ENCODE data around the gene FAM168A. TPM values are rescaled to one million over a fixed set of nuclear protein-coding genes. Genes with fewer than 3 reads are reported as not detected.

The FAM168A gene
- total RNA-seq, 2 experiments from 2014 or later, result 22.2 to 24.0 TPM

DNA sequence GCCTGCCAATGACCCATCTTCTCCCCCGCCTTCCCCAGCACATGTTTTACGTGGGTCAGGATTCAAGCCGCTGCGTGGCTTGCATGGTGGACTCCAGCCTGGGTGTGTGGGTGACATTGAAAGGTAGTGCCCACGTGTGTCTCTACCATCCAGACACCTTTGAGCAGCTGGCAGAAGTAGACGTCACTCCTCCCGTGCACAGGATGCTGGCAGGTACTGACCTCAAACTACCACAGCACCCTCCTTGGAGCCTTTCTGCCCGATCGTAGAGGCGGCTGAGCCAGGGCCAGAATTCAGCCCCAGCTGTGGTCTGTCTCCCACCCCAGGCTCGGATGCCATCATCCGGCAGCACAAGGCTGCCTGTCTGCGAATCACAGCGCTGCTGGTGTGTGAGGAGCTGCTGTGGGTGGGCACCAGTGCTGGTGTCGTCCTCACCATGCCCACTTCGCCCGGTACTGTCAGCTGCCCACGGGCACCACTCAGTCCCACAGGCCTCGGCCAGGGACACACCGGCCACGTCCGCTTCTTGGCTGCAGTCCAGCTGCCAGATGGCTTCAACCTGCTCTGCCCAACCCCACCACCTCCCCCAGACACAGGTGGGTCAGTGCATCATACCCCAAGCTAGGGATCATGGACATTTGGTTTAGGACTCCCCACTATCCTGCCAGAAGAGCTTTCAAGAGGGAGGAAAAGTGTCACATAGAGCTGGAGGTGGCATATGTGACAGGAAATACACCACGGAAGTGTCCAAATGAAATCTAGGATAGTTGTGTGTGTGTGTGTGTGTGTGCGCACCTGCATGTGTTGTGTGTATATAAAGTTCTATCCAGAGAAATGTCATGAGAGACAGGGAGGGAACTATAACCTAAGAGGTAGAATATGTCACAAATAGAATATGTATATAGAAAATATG, 232.3 kb downstream of the FAM168A start:
- POLR2A ChIA-PET, result interaction anchor here (1.2 to 2.8 kb wide), 5 partner anchors 9 to 20 kb away, joined by 6 to 13 read pairs (median 8); no protein-coding TSS in a partner anchor

DNA sequence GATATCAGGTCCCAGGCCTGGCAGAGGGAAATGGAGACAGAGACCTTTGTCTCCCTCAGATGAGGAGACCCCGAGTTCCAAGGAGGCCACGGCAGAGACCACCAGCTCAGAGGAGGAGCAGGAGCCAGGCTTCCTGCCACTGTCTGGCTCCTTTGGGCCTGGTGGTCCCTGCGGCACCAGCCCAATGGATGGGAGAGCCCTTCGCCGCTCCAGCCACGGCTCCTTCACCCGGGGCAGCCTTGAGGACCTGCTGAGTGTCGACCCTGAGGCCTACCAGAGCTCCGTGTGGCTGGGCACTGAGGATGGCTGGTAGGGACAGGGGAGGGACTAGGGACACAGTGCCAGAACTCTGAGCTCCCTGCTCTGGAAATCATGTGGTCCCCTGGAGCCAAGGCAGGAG, 234.8 kb downstream of the FAM168A start:
- H3K4me3 Mint-ChIP-seq, result no peak overlapping the region
- no peaks in the 10 kb centered on the region for H3K9me3 Mint-ChIP-seq
- CTCF ChIA-PET, result interaction anchor here (12.4 kb wide), 1 partner anchor 11 kb away, joined by 139 read pairs; no protein-coding TSS in a partner anchor
- DNase-seq, result no peak
- H3K27ac Mint-ChIP-seq, result no peak overlapping the region
- peaks cover 4% of the 10 kb centered on the region for H3K36me3 Mint-ChIP-seq (ENCODE audit: low read depth)
- H3K4me1 Mint-ChIP-seq, result peaks cover 23% of the 10 kb centered on the region
- POLR2A ChIA-PET, result interaction anchor here (0.7 to 1.9 kb wide), 2 partner anchors 9 to 14 kb away, joined by 3 to 7 read pairs; no protein-coding TSS in a partner anchor
- no peaks in the 10 kb centered on the region for H3K27me3 Mint-ChIP-seq

More for the DNA sequence above, 232.3 kb downstream of the FAM168A start:
- no peak for DNase-seq
- Mint-ChIP-seq H3K4me3 (peak overlapping the region; percentile 59), H3K4me1 (peaks cover 23% of the 10 kb centered on the region), H3K27me3 (no peaks in the 10 kb centered on the region), H3K36me3 (ENCODE audit: low read depth) (peaks cover 4% of the 10 kb centered on the region), H3K9me3 (no peaks in the 10 kb centered on the region), H3K27ac (peak overlapping the region; percentile 86)
- CTCF ChIA-PET, result interaction anchor here (1.6 to 12.4 kb wide), 2 partner anchors 9 to 14 kb away, joined by 6 to 139 read pairs; no protein-coding TSS in a partner anchor

- peaks cover 4% of the 10 kb centered on the region for H3K36me3 Mint-ChIP-seq (ENCODE audit: low read depth)
- no peak overlapping the region for H3K4me3 Mint-ChIP-seq
- CTCF ChIA-PET, result interaction anchor here (12.4 kb wide), 1 partner anchor 10 kb away, joined by 139 read pairs; no protein-coding TSS in a partner anchor
- POLR2A ChIA-PET, result interaction anchor here (1.9 kb wide), 1 partner anchor 15 kb away, joined by 7 read pairs; no protein-coding TSS in a partner anchor
- DNase-seq, result no peak
- peaks cover 16% of the 10 kb centered on the region for H3K4me1 Mint-ChIP-seq
- H3K27ac Mint-ChIP-seq, result no peak overlapping the region
- H3K27me3 Mint-ChIP-seq, result no peaks in the 10 kb centered on the region
- no peaks in the 10 kb centered on the region for H3K9me3 Mint-ChIP-seq
Observed at GRCh38 chr11:73361953-73362776, 235.7 kb downstream of the FAM168A start.

- ChIA-PET POLR2A (interaction anchor here (1.0 to 1.5 kb wide), 4 partner anchors 9 to 22 kb away, joined by 3 to 5 read pairs (median 4); no protein-coding TSS in a partner anchor), CTCF (interaction anchor here (0.6 to 12.4 kb wide), 7 partner anchors 9 to 689 kb away, joined by 3 to 139 read pairs (median 3); no protein-coding TSS in a partner anchor)
- no peak overlapping the region for H3K4me3 Mint-ChIP-seq
- H3K9me3 Mint-ChIP-seq, result no peaks in the 10 kb centered on the region
- peaks cover 3% of the 10 kb centered on the region for H3K4me1 Mint-ChIP-seq
- no peaks in the 10 kb centered on the region for H3K27me3 Mint-ChIP-seq
- H3K27ac Mint-ChIP-seq, result no peak overlapping the region
- H3K36me3 Mint-ChIP-seq (ENCODE audit: low read depth), result no peaks in the 10 kb centered on the region
- no peak for DNase-seq
Observed at GRCh38 chr11:73360743-73361369, 237.1 kb downstream of the FAM168A start.

DNA sequence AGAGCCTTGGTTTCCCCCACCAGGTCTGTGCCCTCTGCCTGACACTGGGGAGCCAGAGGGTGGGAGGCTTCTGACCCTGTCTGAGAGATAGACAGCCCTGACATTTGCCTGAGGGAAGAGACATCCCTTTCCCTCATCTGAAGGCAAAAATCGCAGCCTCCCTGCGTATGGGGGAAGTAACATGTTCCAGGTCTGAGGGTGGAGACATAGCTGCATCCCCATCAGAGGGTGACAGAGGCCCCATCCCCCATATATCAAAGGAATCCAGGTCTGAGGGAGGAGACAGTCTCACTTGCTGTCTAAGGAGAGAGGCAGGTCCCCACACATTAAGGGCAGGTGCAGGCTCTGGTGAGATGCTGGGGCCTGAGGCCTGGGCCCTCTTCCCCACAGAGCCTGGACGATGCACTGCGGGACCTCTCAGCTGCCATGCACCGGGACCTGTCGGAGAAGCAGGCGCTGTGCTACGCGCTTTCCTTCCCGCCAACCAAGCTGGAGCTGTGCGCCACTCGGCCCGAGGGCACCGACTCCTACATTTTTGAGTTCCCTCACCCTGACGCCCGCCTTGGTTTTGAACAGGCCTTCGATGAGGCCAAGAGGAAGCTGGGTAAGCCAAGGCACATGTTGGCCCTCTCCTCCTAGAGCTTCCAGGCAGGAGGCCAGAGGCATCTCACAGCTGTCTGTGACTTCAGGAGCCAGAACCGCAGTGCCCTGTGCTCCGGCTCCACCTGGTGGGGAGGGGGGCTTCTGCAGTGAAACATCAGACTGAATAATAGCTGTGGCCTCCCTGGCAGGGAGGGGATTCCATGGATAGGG, 237.8 kb downstream of the FAM168A start:
- no peaks in the 10 kb centered on the region for H3K9me3 Mint-ChIP-seq
- ChIA-PET CTCF (interaction anchor here (0.6 to 12.4 kb wide), 7 partner anchors 8 to 689 kb away, joined by 3 to 139 read pairs (median 3); no protein-coding TSS in a partner anchor), POLR2A (interaction anchor here (1.1 to 1.5 kb wide), 3 partner anchors 8 to 23 kb away, joined by 3 to 5 read pairs (median 3); no protein-coding TSS in a partner anchor)

GRCh38 chr11:73359341-73359740, 238.6 kb downstream of the FAM168A start:
- H3K4me3 Mint-ChIP-seq, result no peak overlapping the region
- H3K27ac Mint-ChIP-seq, result no peak overlapping the region
- ChIA-PET CTCF (interaction anchor here (1.5 to 12.4 kb wide), 3 partner anchors 8 to 34 kb away, joined by 3 to 139 read pairs (median 4); no protein-coding TSS in a partner anchor), POLR2A (no interaction called here)
- H3K9me3 Mint-ChIP-seq, result no peaks in the 10 kb centered on the region
- H3K4me1 Mint-ChIP-seq, result no peaks in the 10 kb centered on the region
- no peak for DNase-seq
- no peaks in the 10 kb centered on the region for H3K27me3 Mint-ChIP-seq
- H3K36me3 Mint-ChIP-seq (ENCODE audit: low read depth), result no peaks in the 10 kb centered on the region

More for the DNA sequence above, 237.8 kb downstream of the FAM168A start:
- Mint-ChIP-seq H3K27ac (no peak overlapping the region), H3K36me3 (ENCODE audit: low read depth) (no peaks in the 10 kb centered on the region), H3K4me1 (no peaks in the 10 kb centered on the region), H3K27me3 (no peaks in the 10 kb centered on the region), H3K4me3 (no peak overlapping the region)
- peak; percentile 39 for DNase-seq

DNA sequence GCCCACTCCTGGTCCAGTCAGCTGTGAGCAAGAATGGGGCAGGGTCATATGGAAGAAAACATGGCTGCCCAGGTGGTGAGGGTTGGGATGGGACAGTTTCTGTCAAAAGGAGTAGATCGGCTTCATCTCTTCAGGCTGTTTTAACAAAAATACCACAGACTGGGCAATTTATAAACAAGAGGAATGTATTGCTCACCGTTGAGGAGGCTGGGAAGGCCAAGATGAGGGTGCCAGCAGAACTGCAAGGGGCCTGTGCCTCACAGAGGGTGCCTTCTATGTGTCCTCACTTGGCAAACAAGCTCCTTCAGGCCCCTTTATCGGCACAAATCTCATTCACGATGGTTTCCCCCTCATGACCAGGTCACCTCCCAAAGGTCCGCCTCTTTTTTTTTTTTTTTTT, 239.8 kb downstream of the FAM168A start:
- no peak for DNase-seq
- Mint-ChIP-seq H3K27ac (no peak overlapping the region), H3K36me3 (ENCODE audit: low read depth) (no peaks in the 10 kb centered on the region), H3K9me3 (no peaks in the 10 kb centered on the region), H3K4me3 (no peak overlapping the region), H3K27me3 (no peaks in the 10 kb centered on the region), H3K4me1 (peaks cover 6% of the 10 kb centered on the region)
- ChIA-PET POLR2A (no interaction called here), CTCF (interaction anchor here (0.6 to 12.4 kb wide), 5 partner anchors 6 to 1374 kb away, joined by 4 to 139 read pairs (median 5); no protein-coding TSS in a partner anchor)

DNA sequence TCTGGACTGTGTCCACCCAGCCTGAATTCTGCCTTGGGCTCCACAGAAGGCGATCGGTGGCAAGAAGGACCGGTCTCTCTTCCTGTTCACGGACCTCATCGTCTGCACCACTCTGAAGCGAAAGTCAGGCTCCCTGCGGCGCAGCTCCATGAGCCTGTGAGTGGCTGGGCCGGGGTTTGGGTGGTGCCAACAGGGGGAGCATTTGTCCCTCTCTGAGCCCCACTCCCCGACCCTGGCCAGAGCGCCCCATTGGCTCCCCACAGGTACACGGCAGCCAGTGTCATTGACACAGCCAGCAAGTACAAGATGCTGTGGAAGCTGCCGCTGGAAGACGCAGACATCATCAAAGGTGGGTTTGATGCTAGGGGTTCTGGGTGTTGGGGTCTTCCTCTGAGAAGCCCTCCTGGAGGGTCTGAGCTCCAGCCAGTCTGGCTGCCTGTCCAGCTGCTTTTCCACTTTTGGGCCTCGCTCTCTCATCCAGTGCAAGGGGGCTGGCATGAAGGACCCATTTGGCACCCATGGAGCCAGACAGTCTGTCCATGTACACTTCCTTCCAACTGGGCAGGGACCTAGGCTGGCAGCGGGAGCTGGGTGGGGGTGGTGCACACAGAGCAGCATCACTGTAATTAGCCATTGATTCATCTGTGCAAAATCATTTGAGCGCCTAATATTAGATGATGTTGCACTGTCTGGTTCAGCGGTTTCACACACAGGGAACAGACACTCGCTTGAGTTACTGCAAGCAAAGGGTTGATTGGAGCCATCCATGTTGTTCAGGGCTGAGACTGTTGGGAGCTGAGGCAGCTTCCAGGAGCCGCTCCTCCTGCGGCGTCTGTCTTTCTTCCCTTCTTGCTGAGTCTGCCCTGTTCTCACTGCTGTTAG, 240.7 kb downstream of the FAM168A start:
- Mint-ChIP-seq H3K27me3 (no peaks in the 10 kb centered on the region), H3K4me1 (peaks cover 7% of the 10 kb centered on the region), H3K4me3 (no peak overlapping the region), H3K36me3 (ENCODE audit: low read depth) (no peaks in the 10 kb centered on the region), H3K9me3 (no peaks in the 10 kb centered on the region), H3K27ac (no peak overlapping the region)
- no peak for DNase-seq
- ChIA-PET POLR2A (interaction anchor here (0.8 to 1.1 kb wide), 2 partner anchors 23 to 36 kb away, joined by 3 read pairs; no protein-coding TSS in a partner anchor), CTCF (interaction anchor here (1.4 to 1.6 kb wide), 2 partner anchors 22 to 36 kb away, joined by 4 to 6 read pairs; no protein-coding TSS in a partner anchor)

DNA sequence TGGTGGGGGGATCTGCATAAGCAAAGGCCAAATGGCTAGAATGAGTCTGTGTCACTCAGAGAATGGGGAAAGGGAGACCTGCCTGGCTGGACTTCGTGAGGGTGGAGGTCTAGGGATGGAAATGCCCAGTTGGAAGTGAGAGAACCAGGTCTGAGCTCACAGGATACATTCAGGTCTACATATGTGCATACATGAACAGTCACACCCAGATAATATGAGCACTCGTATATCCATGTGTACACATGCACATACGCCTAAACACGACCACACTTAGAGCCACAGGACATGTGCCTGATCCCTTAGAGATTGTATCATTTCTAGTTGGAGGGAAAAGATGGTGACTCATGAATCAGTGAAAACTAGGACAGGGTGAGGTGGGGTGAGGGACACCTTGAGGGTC, 242.8 kb downstream of the FAM168A start:
- POLR2A ChIA-PET, result no interaction called here

DNA sequence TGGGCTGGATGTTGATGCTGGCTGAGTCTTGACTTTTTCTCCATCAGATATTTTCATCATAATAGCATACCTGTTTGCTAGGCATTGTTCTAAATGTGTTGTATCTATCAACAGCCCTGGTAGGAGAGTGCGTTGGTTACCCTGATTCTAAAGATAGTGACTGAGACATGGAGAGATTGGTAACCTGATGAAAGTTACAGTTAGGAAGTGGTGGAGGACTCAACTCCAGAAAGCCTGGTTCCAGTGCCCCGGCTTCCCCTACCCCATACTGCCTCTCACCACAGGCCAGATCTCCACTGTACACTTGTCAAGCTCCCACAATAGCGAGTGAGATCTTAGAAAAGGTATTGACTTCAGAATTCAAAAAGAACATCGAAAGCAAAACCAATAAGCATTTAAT, 244.5 kb downstream of the FAM168A start:
- peaks cover 27% of the 10 kb centered on the region for H3K4me1 Mint-ChIP-seq
- ChIA-PET POLR2A (no interaction called here), CTCF (interaction anchor here (1.0 to 4.6 kb wide), 4 partner anchors 11 to 307 kb away, joined by 3 to 139 read pairs (median 4); no protein-coding TSS in a partner anchor)
- no peaks in the 10 kb centered on the region for H3K27me3 Mint-ChIP-seq
- no peak overlapping the region for H3K27ac Mint-ChIP-seq
- H3K36me3 Mint-ChIP-seq (ENCODE audit: low read depth), result no peaks in the 10 kb centered on the region
- H3K4me3 Mint-ChIP-seq, result no peak overlapping the region
- peak; percentile 28 for DNase-seq
- no peaks in the 10 kb centered on the region for H3K9me3 Mint-ChIP-seq

More for the DNA sequence above, 242.8 kb downstream of the FAM168A start:
- no peaks in the 10 kb centered on the region for H3K27me3 Mint-ChIP-seq
- CTCF ChIA-PET, result interaction anchor here (0.6 to 1.6 kb wide), 3 partner anchors 38 to 305 kb away, joined by 5 read pairs; no protein-coding TSS in a partner anchor
- no peaks in the 10 kb centered on the region for H3K9me3 Mint-ChIP-seq
- H3K36me3 Mint-ChIP-seq (ENCODE audit: low read depth), result no peaks in the 10 kb centered on the region
- no peak for DNase-seq
- H3K4me1 Mint-ChIP-seq, result peaks cover 20% of the 10 kb centered on the region
- no peak overlapping the region for H3K27ac Mint-ChIP-seq
- H3K4me3 Mint-ChIP-seq, result no peak overlapping the region
